SK-N-MC (cell line): ENCODE measurements around the gene VSIG2.
A peak's percentile ranks its signal among the peaks of the same experiment; 100 is the strongest.

ENCODE experiments used
- DNase-seq: peaks from one replicate; pipeline ENCODE4 v3.0.0-alpha.2; 2011; ENCODE audit warnings: low read depth, low spot score
- H3K27ac ChIP-seq: fragments of 200-600 bp; sonication (generic); 2 replicates; pipeline ENCODE4 v1.5.1; 2016; ENCODE audit warnings: mixed run types
- H3K36me3 ChIP-seq: fragments of 200-600 bp; sonication (generic); 2 replicates; pipeline ENCODE4 v1.6.1; 2017; ENCODE audit warnings: antibody characterized with exemption, low read length, mixed read lengths; ENCODE audit not compliant: insufficient read depth
- H3K4me3 ChIP-seq: fragments of 200-600 bp; sonication (generic); 2 replicates; pipeline ENCODE4 v1.5.1; 2016
- H3K9ac ChIP-seq: fragments of 200-600 bp; sonication (generic); 2 replicates; pipeline ENCODE4 v1.8.0; 2017; ENCODE audit warnings: mixed run types, mixed read lengths; ENCODE audit not compliant: insufficient read length
- H3K9me3 ChIP-seq: fragments of 200-600 bp; sonication (generic); 2 replicates; pipeline ENCODE4 v1.6.1; 2017; ENCODE audit warnings: low read depth, mild to moderate bottlenecking, antibody characterized with exemption, low read length, moderate library complexity, mixed read lengths
- EZH2 ChIP-seq: fragments of 200-600 bp; sonication (generic); IDR thresholded peaks from one replicate; pipeline ENCODE4 v1.6.1; 2017; ENCODE audit warnings: antibody characterized with exemption
- FOXP2 ChIP-seq: optimal IDR thresholded peaks from 2 replicates; pipeline ENCODE3; 2011; ENCODE audit warnings: mild to moderate bottlenecking, moderate library complexity; ENCODE audit not compliant: insufficient read depth; ENCODE audit errors: extremely low read length, control extremely low read depth
- POLR2AphosphoS5 ChIP-seq: IDR thresholded peaks from 2 replicates; pipeline ENCODE4 v1.6.1; 2012; ENCODE audit warnings: mild to moderate bottlenecking, low read depth, low read length, borderline replicate concordance

The VSIG2 gene

DNA sequence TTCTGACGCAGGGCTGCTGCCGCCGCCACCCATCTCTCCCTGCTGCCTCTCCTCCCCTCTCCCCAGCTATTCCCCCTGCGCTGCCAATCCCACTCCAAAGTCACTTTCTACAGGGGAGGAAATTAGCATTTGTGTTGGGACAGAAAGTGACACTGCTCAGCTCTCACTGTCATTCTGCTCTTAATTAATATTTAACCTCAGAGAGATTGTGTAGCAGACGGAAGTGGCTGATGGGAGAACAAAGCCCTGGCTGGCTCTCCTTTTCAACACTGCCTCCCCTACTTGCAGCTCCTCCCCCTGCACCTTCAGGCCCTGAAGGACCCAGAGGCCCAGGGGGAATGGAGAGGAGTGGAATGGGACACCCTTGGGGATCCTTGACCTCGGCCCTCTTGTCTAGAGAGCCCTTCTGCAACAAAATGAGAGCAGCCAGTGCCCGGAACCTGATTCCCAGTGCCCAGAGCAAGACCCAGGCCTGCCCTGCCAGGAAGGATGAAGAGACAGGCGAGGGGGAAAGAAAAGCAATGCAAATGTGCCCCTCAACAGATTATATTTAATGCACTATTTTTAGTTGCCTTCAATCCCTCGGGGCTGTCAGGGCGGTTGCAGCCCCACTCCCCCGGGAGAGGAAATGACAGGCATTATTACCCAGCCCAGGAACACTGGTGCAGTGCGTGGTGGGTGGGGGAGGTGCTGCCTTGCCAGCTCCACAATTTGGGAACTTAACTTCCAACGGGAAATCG, 26.9 kb downstream of the VSIG2 start:
- TF ChIP-seq EZH2 (no peak), FOXP2 (no peak), POLR2AphosphoS5 (no peak; the same call in 1 of the 2 replicates)
- no peak for DNase-seq
- Histone ChIP-seq H3K27ac (peak overlapping the region; percentile 74), H3K9ac (no peak overlapping the region), H3K4me3 (peak overlapping the region; percentile 72), H3K9me3 (no peaks in the 10 kb centered on the region), H3K36me3 (no peaks in the 10 kb centered on the region)

DNA sequence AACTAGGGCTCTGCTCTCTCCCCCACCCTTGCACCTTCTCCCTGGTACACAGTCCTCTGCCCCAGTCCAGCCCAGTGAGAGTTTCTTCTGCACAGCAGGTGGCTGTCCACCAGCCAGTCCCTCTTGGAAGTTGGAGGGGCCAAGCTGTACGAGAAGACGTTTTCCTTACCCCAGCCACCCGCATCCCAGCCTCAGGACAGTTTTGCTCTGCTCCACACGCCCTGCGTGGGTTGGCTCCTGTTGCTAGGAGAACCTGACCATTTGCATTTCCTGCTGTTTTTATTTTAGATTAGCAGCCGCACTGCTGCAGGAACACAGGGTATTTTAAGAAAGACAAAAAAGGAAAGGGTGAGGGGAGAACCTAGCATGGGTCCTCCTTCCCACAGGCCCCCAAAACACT, 29.9 kb downstream of the VSIG2 start:
- no peak for DNase-seq
- Histone ChIP-seq H3K9me3 (no peaks in the 10 kb centered on the region), H3K27ac (no peak overlapping the region), H3K9ac (no peak overlapping the region), H3K36me3 (no peaks in the 10 kb centered on the region), H3K4me3 (no peak overlapping the region)
- TF ChIP-seq POLR2AphosphoS5 (no peak), FOXP2 (no peak), EZH2 (no peak)

DNA sequence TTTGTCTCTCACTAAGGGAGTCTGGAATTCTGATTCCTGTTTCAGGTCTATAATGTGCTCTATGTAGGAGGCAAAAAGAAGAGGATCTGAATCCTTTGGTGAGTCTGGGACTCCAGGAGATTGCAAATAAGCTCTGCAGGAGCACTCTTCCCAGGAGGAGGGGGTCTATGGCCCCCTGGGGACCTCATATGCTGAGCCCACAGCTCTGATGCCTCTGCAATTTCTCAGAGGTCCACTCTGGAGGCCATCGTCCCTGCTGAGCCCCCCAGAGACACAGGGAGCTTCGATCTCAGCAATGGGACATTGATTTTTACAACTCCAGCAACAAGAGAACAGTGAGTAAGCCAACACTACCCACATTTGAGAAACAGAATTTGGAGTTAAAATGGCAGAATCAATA, 32.5 kb downstream of the VSIG2 start:
- H3K9ac ChIP-seq = no peak overlapping the region
- no peak overlapping the region for H3K27ac ChIP-seq
- TF ChIP-seq FOXP2 = no peak
- no peak for TF ChIP-seq EZH2
- no peak for TF ChIP-seq POLR2AphosphoS5
- no peaks in the 10 kb centered on the region for H3K9me3 ChIP-seq
- no peaks in the 10 kb centered on the region for H3K36me3 ChIP-seq
- DNase-seq = no peak
- no peak overlapping the region for H3K4me3 ChIP-seq

DNA sequence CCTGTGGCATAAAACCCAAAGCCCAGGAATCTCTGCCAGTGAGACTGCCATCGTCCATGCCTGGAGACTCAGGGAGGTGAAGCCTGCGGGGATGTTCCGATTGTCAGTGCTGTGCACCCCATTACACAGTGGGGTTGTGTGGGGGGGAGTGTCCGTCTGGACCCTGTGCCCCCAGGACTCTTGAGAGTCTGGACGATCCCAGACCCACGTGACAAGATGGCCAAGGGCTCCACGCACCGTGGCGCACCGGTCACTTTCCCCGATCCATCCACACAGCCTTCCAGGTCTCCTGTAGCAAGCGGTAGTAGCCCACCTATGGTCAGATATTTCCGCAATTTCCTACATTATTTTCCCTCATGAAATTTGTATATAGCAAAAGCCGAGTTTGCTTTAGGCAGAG, 33.3 kb downstream of the VSIG2 start:
- Histone ChIP-seq H3K9me3 (no peaks in the 10 kb centered on the region), H3K27ac (no peak overlapping the region), H3K9ac (no peak overlapping the region), H3K36me3 (no peaks in the 10 kb centered on the region), H3K4me3 (peak overlapping the region; percentile 74)
- no peak for TF ChIP-seq EZH2
- no peak for TF ChIP-seq POLR2AphosphoS5
- no peak for DNase-seq

DNA sequence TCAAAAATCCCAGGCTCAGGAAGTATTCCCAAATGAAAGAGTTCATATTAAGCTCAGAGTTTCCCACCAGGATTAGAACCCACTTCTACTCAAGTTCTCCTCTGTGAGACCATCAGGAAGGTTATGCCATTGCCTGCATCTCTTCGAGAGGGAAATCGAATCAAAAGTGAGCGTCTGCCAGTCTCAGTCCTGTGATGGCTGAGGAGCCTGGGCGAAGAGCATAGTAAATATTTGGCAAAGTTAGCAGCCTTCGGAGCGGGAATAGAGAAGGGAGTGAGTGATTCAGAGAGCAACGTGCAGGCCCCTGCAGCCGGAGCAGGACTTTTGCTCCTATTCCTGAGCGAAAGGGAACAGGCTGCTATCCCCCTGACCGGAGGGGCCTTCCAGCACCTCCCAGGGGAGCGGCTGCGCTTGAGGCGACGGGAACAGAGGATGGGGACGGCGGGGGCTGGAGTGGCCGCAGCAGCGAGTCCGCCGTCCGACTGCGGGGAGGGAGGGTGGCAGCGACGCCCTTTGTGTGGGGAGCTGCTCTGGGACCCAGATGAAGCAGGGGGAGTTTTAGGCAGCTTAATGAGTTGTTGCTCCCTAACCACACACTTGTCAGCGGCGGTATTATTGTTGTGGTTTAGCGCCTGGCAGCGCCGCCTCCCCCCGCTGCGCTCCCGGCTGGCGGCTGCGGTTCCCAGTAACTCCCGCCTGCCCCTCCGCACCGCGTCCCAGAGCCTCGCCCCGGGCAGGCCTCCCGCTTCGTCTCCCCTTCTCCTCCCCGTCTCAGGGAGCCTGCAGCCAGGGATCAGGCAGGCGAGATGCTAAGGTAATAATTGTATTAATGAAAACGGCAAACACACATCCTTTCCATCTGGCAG, 34.0 kb downstream of the VSIG2 start:
- no peak overlapping the region; the same call in 1 of the 2 replicates for H3K27ac ChIP-seq
- TF ChIP-seq FOXP2 (no peak), POLR2AphosphoS5 (peak; percentile 36; the same call in 1 of the 2 replicates)
- DNase-seq = no peak
- H3K4me3 ChIP-seq = peak overlapping the region; percentile 74
- H3K9me3 ChIP-seq = no peaks in the 10 kb centered on the region
- H3K9ac ChIP-seq = no peak overlapping the region
- no peaks in the 10 kb centered on the region for H3K36me3 ChIP-seq

DNA sequence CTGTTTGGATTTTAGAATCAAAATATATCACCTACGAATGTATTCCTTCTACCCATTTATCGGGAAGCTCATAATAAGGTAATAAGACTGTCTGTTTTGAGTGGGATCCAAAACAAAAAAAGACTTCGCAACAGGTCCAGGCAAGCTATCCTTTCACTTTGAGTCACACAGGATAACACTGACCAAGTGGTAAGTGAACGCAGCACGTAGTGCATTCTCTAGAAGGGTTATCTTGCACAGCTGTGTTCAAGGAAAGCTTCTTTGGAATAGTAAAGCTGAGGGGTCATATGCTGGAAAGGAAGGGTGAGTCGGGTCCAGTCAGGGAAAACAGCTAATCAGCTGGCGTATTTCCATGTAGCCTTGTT, 34.7 kb downstream of the VSIG2 start:
- Histone ChIP-seq H3K36me3 (no peaks in the 10 kb centered on the region), H3K4me3 (peak overlapping the region; percentile 74), H3K9ac (no peak overlapping the region), H3K9me3 (no peaks in the 10 kb centered on the region), H3K27ac (0 out of 2 replicates have a peak overlapping the region, but pooled peaks have one; percentile 10)
- DNase-seq = no peak
- TF ChIP-seq FOXP2 = no peak
- no peak for TF ChIP-seq EZH2
- TF ChIP-seq POLR2AphosphoS5 = no peak

DNA sequence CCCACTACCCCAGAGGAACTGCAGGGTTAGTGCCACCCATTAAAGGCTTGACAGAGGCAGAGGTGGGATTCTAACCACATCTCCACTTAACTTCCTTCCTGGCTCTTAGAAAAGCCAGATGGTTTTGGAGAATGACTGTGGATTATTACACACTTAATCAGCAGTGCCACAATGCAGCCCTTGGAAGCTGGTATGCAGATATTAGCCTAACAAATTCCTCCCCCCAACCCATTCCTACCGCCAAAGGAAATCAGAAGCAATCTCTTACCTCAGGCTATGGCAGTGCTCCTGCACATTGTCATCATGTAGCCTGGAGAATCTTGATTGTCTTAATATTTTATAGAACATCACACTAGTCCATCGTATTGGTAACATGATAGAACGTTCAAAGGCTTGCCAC, 35.5 kb downstream of the VSIG2 start:
- 0 out of 2 replicates have a peak overlapping the region, but pooled peaks have one; percentile 39 for H3K27ac ChIP-seq
- no peak overlapping the region for H3K9ac ChIP-seq
- no peaks in the 10 kb centered on the region for H3K36me3 ChIP-seq
- peak overlapping the region; percentile 31 for H3K4me3 ChIP-seq
- H3K9me3 ChIP-seq = no peaks in the 10 kb centered on the region
- DNase-seq = peak; percentile 87
- TF ChIP-seq EZH2 = no peak
- no peak for TF ChIP-seq FOXP2
- no peak for TF ChIP-seq POLR2AphosphoS5

DNA sequence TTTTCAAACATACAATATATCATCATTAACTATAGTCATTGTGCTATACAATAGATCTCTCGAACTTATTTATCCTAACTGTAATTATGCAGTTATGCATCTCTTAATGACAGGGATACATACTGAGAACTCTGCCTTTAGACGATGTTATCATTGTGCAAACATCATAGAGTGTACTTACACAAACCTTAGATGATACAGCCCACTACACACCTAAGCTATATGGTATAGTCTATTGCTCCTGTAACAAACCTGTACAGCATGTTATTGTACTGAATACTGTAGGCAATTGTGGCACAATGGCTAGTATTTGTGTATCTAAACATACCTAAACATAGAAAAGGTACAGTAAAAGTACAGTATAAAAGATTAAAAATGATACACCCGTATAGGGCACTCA, 39.7 kb downstream of the VSIG2 start:
- H3K9me3 ChIP-seq = no peaks in the 10 kb centered on the region
- H3K27ac ChIP-seq = no peak overlapping the region
- no peak overlapping the region for H3K4me3 ChIP-seq
- TF ChIP-seq FOXP2 = no peak
- no peak for TF ChIP-seq POLR2AphosphoS5
- DNase-seq = no peak
- H3K9ac ChIP-seq = no peak overlapping the region
- no peaks in the 10 kb centered on the region for H3K36me3 ChIP-seq

DNA sequence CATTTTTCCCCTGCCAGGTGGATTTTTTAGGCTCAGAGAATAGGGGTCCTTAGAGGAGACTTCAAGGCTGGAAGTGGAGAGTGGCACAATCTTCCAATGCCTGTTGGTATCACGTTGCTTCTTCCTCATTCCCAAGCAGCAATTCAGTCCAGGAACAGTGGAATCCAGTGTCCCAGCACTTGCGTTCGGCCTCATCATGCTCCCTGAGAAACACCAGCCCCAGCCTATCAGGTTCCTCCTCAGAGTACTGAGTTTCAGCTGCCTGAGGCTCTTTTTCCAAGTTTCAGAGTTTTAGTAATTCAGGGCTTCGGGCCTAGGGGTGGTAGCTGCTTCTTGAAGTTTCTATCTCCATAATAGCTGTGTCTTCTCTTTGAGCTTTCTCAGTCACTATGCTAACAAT, 44.2 kb downstream of the VSIG2 start:
- TF ChIP-seq FOXP2 = no peak
- no peak for TF ChIP-seq POLR2AphosphoS5
- no peak for TF ChIP-seq EZH2
- H3K9me3 ChIP-seq = no peaks in the 10 kb centered on the region
- H3K9ac ChIP-seq = no peak overlapping the region
- H3K36me3 ChIP-seq = no peaks in the 10 kb centered on the region
- H3K27ac ChIP-seq = no peak overlapping the region
- no peak for DNase-seq
- H3K4me3 ChIP-seq = no peak overlapping the region
